Measurements from ENCODE around the gene ACD. TPM values are rescaled to one million over a fixed set of nuclear protein-coding genes. Genes with fewer than 3 reads are reported as not detected.

ACD gene
- total RNA-seq = 16.6 TPM
- long read RNA-seq, transcript ACD-214 (12 exons, 2,065 nt) = major isoform, 13 of 23 reads
- long read RNA-seq, partial matches to known transcripts = 3 of 23 reads
- long read RNA-seq, other reads (novel, unspliced or antisense) = 5 of 23 reads

GRCh38 chr16:67659675-67660563 lies at the start of gene ACD:
TSS of gene ACD (minus strand) at chr16:67660260. CDS start at chr16:67660220, 40 bp downstream.
- Histone ChIP-seq H3K36me3 (peaks cover 34% of the 10 kb centered on the region), H3K4me3 (peak within 1 kb of the TSS; percentile 92), H3K4me1 (peaks cover 20% of the 10 kb centered on the region), H3K27me3 (ENCODE audit: low read depth) (peaks cover 2% of the 10 kb centered on the region), H3K9me3 (no peaks in the 10 kb centered on the region), H3K27ac (peak within 1 kb of the TSS; percentile 94)
- DNase-seq (peak; percentile 93), ATAC-seq (peak; percentile 95)
- no peak for TF ChIP-seq CTCF (IDR thresholded peaks at IDR 0.05)
- intact Hi-C loops (cut with DNase I) = no loop called here

GRCh38 chr16:67709050-67709449 lies 49.0 kb upstream of the ACD start:
- TF ChIP-seq CTCF (IDR thresholded peaks at IDR 0.05) = no peak
- H3K4me3 ChIP-seq = no peak overlapping the region
- no peaks in the 10 kb centered on the region for H3K36me3 ChIP-seq
- no peaks in the 10 kb centered on the region for H3K9me3 ChIP-seq
- intact Hi-C loops (cut with DNase I) = no loop called here
- no peak overlapping the region for H3K27ac ChIP-seq
- no peaks in the 10 kb centered on the region for H3K27me3 ChIP-seq (ENCODE audit: low read depth)
- no peak for ATAC-seq
- H3K4me1 ChIP-seq = no peaks in the 10 kb centered on the region
- no peak for DNase-seq

GRCh38 chr16:67708368-67708771 lies 48.3 kb upstream of the ACD start:
- TF ChIP-seq CTCF (IDR thresholded peaks at IDR 0.05) = no peak

GRCh38 chr16:67707790-67708189 lies 47.7 kb upstream of the ACD start:
- H3K27ac ChIP-seq = no peak overlapping the region
- no peaks in the 10 kb centered on the region for H3K27me3 ChIP-seq (ENCODE audit: low read depth)
- H3K36me3 ChIP-seq = no peaks in the 10 kb centered on the region
- intact Hi-C loops (cut with DNase I) = no loop called here
- H3K4me1 ChIP-seq = no peaks in the 10 kb centered on the region
- TF ChIP-seq CTCF (IDR thresholded peaks at IDR 0.05) = no peak
- ATAC-seq = no peak
- no peak for DNase-seq
- no peak overlapping the region for H3K4me3 ChIP-seq
- no peaks in the 10 kb centered on the region for H3K9me3 ChIP-seq

More at GRCh38 chr16:67708368-67708771, 48.3 kb upstream of the ACD start:
- H3K27me3 ChIP-seq (ENCODE audit: low read depth) = no peaks in the 10 kb centered on the region
- no peak overlapping the region for H3K27ac ChIP-seq
- no peaks in the 10 kb centered on the region for H3K4me1 ChIP-seq
- peak; percentile 37 to 55 for ATAC-seq
- H3K36me3 ChIP-seq = no peaks in the 10 kb centered on the region
- DNase-seq = no peak
- intact Hi-C loops (cut with DNase I) = no loop called here
- no peaks in the 10 kb centered on the region for H3K9me3 ChIP-seq
- H3K4me3 ChIP-seq = no peak overlapping the region

GRCh38 chr16:67707210-67707609 lies 47.1 kb upstream of the ACD start:
- ATAC-seq (no peak), DNase-seq (no peak)
- no peak for TF ChIP-seq CTCF (IDR thresholded peaks at IDR 0.05)
- intact Hi-C loops (cut with DNase I) = no loop called here
- H3K4me3 ChIP-seq = no peak overlapping the region
- H3K27me3 ChIP-seq (ENCODE audit: low read depth) = no peaks in the 10 kb centered on the region
- no peaks in the 10 kb centered on the region for H3K4me1 ChIP-seq
- H3K36me3 ChIP-seq = no peaks in the 10 kb centered on the region
- no peak overlapping the region for H3K27ac ChIP-seq
- no peaks in the 10 kb centered on the region for H3K9me3 ChIP-seq

All from lower lobe of right lung (tissue), 2 donors.